GM19467 (cell line): ENCODE data around the gene CR1L.
"Not testable (repeated sequence)": the region's sequence is repeated elsewhere in the genome, so short reads cannot be mapped to it uniquely, and the experiment has no call there.

Experiments used
- ATAC-seq: cut with Tn5 transposase; IDR thresholded peaks from one replicate; pipeline ENCODE4 v1.9.1; 2021; ENCODE audit warnings: mild to moderate bottlenecking, moderate library complexity; ENCODE audit not compliant: unreplicated experiment

CR1L gene

GRCh38 chr1:207645635-207646081, 725 bp downstream of the CR1L start:
- no peak for ATAC-seq

- ATAC-seq: no peak
Measured at GRCh38 chr1:207646171-207646570, 1.2 kb downstream of the CR1L start.

GRCh38 chr1:207646944-207647579, 2.1 kb downstream of the CR1L start:
- ATAC-seq: no peak

GRCh38 chr1:207647671-207648333, 2.9 kb downstream of the CR1L start:
- ATAC-seq: no peak

- ATAC-seq: no peak
Measured at GRCh38 chr1:207648334-207649209, 3.6 kb downstream of the CR1L start.

- no peak for ATAC-seq
Measured at GRCh38 chr1:207649210-207649753, 4.3 kb downstream of the CR1L start.

- no peak for ATAC-seq
Measured at GRCh38 chr1:207649865-207650580, 5.1 kb downstream of the CR1L start.

- no peak for ATAC-seq
Measured at GRCh38 chr1:207651583-207651982, 6.7 kb downstream of the CR1L start.

- no peak for ATAC-seq
Measured at GRCh38 chr1:207654320-207654719, 9.4 kb downstream of the CR1L start.

- ATAC-seq: no peak
Measured at GRCh38 chr1:207658408-207658807, 13.5 kb downstream of the CR1L start.

- no peak for ATAC-seq
Measured at GRCh38 chr1:207658904-207659485, 14.1 kb downstream of the CR1L start.

GRCh38 chr1:207659545-207660153, 14.7 kb downstream of the CR1L start:
- ATAC-seq: no peak

GRCh38 chr1:207661420-207661819, 16.5 kb downstream of the CR1L start:
- not testable (repeated sequence) for ATAC-seq

- no peak for ATAC-seq
Measured at GRCh38 chr1:207666342-207666741, 21.4 kb downstream of the CR1L start.

GRCh38 chr1:207669528-207670009, 24.6 kb downstream of the CR1L start:
- no peak for ATAC-seq

GRCh38 chr1:207670192-207670591, 25.3 kb downstream of the CR1L start:
- ATAC-seq: peak; percentile 48

GRCh38 chr1:207670997-207671396, 26.1 kb downstream of the CR1L start:
- ATAC-seq: no peak

- no peak for ATAC-seq
Measured at GRCh38 chr1:207672522-207673130, 27.7 kb downstream of the CR1L start.

GRCh38 chr1:207673399-207673798, 28.5 kb downstream of the CR1L start:
- ATAC-seq: no peak
